GM13976 (cell line): ENCODE results near the gene RAG2.

Experiments used
- DNase-seq: peaks from one replicate; pipeline ENCODE4 v3.0.0; 2012; ENCODE audit warnings: low spot score
- CTCF ChIP-seq: IDR thresholded peaks from 2 replicates; pipeline ENCODE4 v1.5.1; 2012; ENCODE audit warnings: borderline replicate concordance, mild to moderate bottlenecking; ENCODE audit not compliant: insufficient read depth; ENCODE audit errors: extremely low read depth, missing control alignments, control extremely low read depth
- in situ Hi-C: fragments of 300-500 bp; cut with MboI; formaldehyde crosslinking; loops from one replicate; pipeline ENCODE4 v1.12.0; 2022; ENCODE audit warnings: low sequenced_read_pairs, mixed read lengths, inconsistent platforms; ENCODE audit not compliant: unreplicated experiment

RAG2 gene

GRCh38 chr11:36591433-36591832, 6.6 kb downstream of the RAG2 start:
- no peak for TF ChIP-seq CTCF
- in situ Hi-C loops, result no loop called here
- DNase-seq, result no peak

GRCh38 chr11:36590513-36590912, 7.5 kb downstream of the RAG2 start:
- in situ Hi-C loops, result no loop called here
- no peak for DNase-seq
- TF ChIP-seq CTCF, result no peak

GRCh38 chr11:36588099-36588498, 9.9 kb downstream of the RAG2 start:
- TF ChIP-seq CTCF, result no peak
- no peak for DNase-seq
- in situ Hi-C loops, result no loop called here

GRCh38 chr11:36586543-36586942, 11.5 kb downstream of the RAG2 start:
- no peak for DNase-seq
- TF ChIP-seq CTCF, result no peak
- in situ Hi-C loops, result no loop called here

GRCh38 chr11:36583667-36584066, 14.4 kb downstream of the RAG2 start:
- TF ChIP-seq CTCF, result no peak

GRCh38 chr11:36581536-36581935, 16.5 kb downstream of the RAG2 start:
- no peak for TF ChIP-seq CTCF
- in situ Hi-C loops, result no loop called here
- DNase-seq, result no peak

More at GRCh38 chr11:36583667-36584066, 14.4 kb downstream of the RAG2 start:
- in situ Hi-C loops, result no loop called here
- DNase-seq, result no peak

- no peak for DNase-seq
- in situ Hi-C loops, result no loop called here
- TF ChIP-seq CTCF, result no peak
Observed at GRCh38 chr11:36578458-36578857, 19.6 kb downstream of the RAG2 start.
